Neural progenitor cell (in vitro differentiated cells): ENCODE data around the gene CD63. TPM values are rescaled to one million over a fixed set of nuclear protein-coding genes. Genes with fewer than 3 reads are reported as not detected.

ENCODE experiments used
- DNase-seq: peaks from one replicate; pipeline ENCODE4 v3.0.0-alpha.2; 2016; ENCODE audit warnings: low spot score
- H2AFZ ChIP-seq: fragments of 200-600 bp; sonication (generic); replicated peaks from 2 replicates; pipeline ENCODE4 v1.6.1; 2016; ENCODE audit warnings: antibody characterized with exemption
- H3F3A ChIP-seq: fragments of 200-600 bp; sonication (generic); 2 replicates; pipeline ENCODE4 v1.6.1; 2016; ENCODE audit warnings: antibody characterized with exemption, low read depth
- H3K27ac ChIP-seq: fragments of 200-600 bp; sonication (generic); 2 replicates; pipeline ENCODE4 v1.5.1; 2016; ENCODE audit warnings: mild to moderate bottlenecking
- H3K27me3 ChIP-seq: fragments of 200-600 bp; sonication (generic); 2 replicates; pipeline ENCODE4 v1.6.1; 2016; ENCODE audit warnings: mild to moderate bottlenecking, moderate library complexity
- H3K36me3 ChIP-seq: fragments of 200-600 bp; sonication (generic); 2 replicates; pipeline ENCODE4 v1.5.1; 2016
- H3K4me1 ChIP-seq: fragments of 200-600 bp; sonication (generic); 2 replicates; pipeline ENCODE4 v1.6.1; 2016; ENCODE audit warnings: mixed run types
- H3K4me2 ChIP-seq: fragments of 200-600 bp; sonication (generic); 2 replicates; pipeline ENCODE4 v1.6.1; 2016
- H3K4me3 ChIP-seq: fragments of 200-600 bp; sonication (generic); 2 replicates; pipeline ENCODE4 v1.5.1; 2016
- H3K79me2 ChIP-seq: fragments of 200-600 bp; sonication (generic); 2 replicates; pipeline ENCODE4 v1.6.1; 2016; ENCODE audit warnings: low read depth
- H3K9ac ChIP-seq: fragments of 200-600 bp; sonication (generic); 2 replicates; pipeline ENCODE4 v1.6.1; 2016
- H3K9me3 ChIP-seq: fragments of 200-600 bp; sonication (generic); 2 replicates; pipeline ENCODE4 v1.5.1; 2016; ENCODE audit warnings: low read depth
- H4K20me1 ChIP-seq: fragments of 200-600 bp; sonication (generic); 2 replicates; pipeline ENCODE4 v1.6.1; 2016; ENCODE audit warnings: low read depth
- H3K27ac Mint-ChIP-seq: 3 replicates; pipeline ENCODE4 v1.8.0; 2021; ENCODE audit warnings: mixed read lengths
- H3K27me3 Mint-ChIP-seq: 2 replicates; pipeline ENCODE4 v1.8.0; 2022; ENCODE audit warnings: low read depth, mild to moderate bottlenecking, inconsistent platforms, moderate library complexity, mixed read lengths; ENCODE audit not compliant: insufficient read depth
- H3K36me3 Mint-ChIP-seq: 3 replicates; pipeline ENCODE4 v1.8.0; 2021; ENCODE audit warnings: mixed read lengths
- H3K4me1 Mint-ChIP-seq: 3 replicates; pipeline ENCODE4 v1.8.0; 2021; ENCODE audit warnings: mixed read lengths
- H3K4me3 Mint-ChIP-seq: 3 replicates; pipeline ENCODE4 v1.8.0; 2021; ENCODE audit warnings: mild to moderate bottlenecking, moderate library complexity, mixed read lengths
- H3K9me3 Mint-ChIP-seq: 3 replicates; pipeline ENCODE4 v1.8.0; 2020; ENCODE audit warnings: mixed read lengths
- CTCF ChIP-seq: fragments of 200-600 bp; sonication (generic); IDR thresholded peaks from 2 replicates; pipeline ENCODE4 v1.5.1; 2017; ENCODE audit warnings: antibody characterized with exemption, mild to moderate bottlenecking
- EZH2 ChIP-seq: fragments of 200-600 bp; sonication (generic); IDR thresholded peaks from 2 replicates; pipeline ENCODE4 v1.6.1; 2017; ENCODE audit warnings: antibody characterized with exemption, mild to moderate bottlenecking, moderate library complexity
- EZH2phosphoT487 ChIP-seq: fragments of 200-600 bp; sonication (generic); IDR thresholded peaks from 2 replicates; pipeline ENCODE4 v1.6.1; 2017; ENCODE audit warnings: antibody characterized with exemption
- total RNA-seq: library from RNA; depleted of rRNA; stranded (reverse); fragments of >200 nt; gene quantifications from 2 replicates; pipeline ENCODE4 v1.2.3, GENCODE V29; 2015; ENCODE audit warnings: low replicate concordance

Gene CD63
- 257 and 305 TPM in 2 replicates for total RNA-seq

DNA sequence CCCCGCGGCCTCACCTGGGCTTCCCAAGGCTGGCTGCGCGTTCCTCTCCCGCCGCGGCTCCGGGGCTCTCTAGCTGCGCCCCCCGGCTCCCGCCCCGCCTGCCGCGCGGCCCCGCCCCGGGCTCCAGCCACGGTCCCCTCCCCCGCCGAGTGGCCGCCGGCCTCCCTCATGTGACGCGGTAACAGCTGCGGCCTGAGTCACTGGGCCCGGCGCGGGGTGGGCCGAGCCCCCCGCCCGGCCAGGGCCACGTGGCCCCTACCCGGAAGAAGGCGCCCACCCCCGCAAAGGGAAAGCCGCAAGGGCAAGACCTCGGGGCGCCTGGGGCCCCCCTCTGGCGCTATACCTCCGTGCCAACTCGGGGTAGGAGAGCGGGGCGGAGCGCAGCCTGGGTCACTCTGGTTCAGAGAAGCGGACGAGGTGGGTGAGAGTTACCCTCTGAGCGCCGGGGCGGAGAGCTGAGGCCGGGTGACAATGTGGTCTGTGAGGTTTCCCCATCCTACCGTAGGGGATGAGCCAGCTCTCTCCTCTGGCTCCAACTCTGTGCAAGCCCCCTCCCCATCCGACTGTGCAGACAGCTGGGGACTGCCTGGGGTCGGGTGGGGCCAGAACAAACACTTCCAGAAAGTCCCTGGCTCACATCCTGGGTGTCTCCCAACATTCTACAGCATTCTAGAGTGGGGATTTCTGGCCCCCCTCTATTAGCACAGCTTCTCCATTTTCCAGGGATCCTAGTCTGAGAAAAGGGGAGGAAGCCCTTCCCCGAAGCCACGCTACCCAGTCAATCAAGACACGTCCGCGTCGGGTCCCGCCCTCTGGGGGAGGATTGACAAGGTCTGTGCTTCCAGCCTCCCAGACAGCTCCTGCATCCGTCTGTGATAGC is at the start of gene CD63:
CD63 (minus strand) TSS at position 71 of the 880 bp plus-strand sequence. CDS start 668 bp downstream, outside the sequence.
- Histone ChIP-seq H3K4me2 (peak within 1 kb of the TSS; percentile 90), H3K27me3 (no peaks in the 10 kb centered on the region), H3K79me2 (peaks cover 23% of the 10 kb centered on the region), H3K4me3 (peak within 1 kb of the TSS; percentile 64), H4K20me1 (peaks cover 26% of the 10 kb centered on the region), H3K36me3 (no peaks in the 10 kb centered on the region), H3K9ac (peak within 1 kb of the TSS; percentile 50), H3F3A (peaks cover 43% of the 10 kb centered on the region), H2AFZ (peak within 1 kb of the TSS; percentile 51), H3K4me1 (peaks cover 18% of the 10 kb centered on the region), H3K27ac (peak within 1 kb of the TSS; percentile 84), H3K9me3 (no peaks in the 10 kb centered on the region)
- Mint-ChIP-seq H3K9me3 (no peaks in the 10 kb centered on the region), H3K4me3 (peak within 1 kb of the TSS; percentile 93), H3K27ac (peak within 1 kb of the TSS; percentile 82), H3K36me3 (peaks cover 11% of the 10 kb centered on the region), H3K27me3 (peaks cover 7% of the 10 kb centered on the region), H3K4me1 (peaks cover 38% of the 10 kb centered on the region)
- DNase-seq: peak; percentile 92
- TF ChIP-seq EZH2phosphoT487 (no peak), CTCF (no peak), EZH2 (no peak)

DNA sequence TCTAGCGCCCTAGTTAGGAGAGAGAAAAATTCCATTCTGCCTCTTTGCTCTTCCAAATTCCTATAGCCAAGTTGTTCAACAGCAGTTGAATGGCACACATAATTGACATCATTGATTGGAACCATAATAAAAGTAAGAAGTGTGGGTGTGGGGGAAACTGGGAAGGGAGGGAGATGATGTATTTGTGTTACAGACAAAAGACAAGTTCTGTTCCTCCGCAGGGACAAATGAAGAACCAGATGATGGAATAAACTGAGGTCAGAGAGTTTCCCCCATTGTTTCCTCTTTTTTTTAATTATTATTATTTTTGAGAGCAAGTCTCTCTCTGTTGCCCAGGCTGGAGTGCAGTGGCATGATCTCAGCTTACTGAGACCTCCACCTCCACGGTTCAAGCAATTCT is 49.0 kb upstream of the CD63 start:
- DNase-seq: no peak
- peaks cover 15% of the 10 kb centered on the region for H4K20me1 ChIP-seq
- H3F3A ChIP-seq: peaks cover 5% of the 10 kb centered on the region
- peak overlapping the region; percentile 25 for H3K27ac ChIP-seq
- peaks cover 3% of the 10 kb centered on the region for H3K27me3 Mint-ChIP-seq
- H3K36me3 ChIP-seq: peaks cover 19% of the 10 kb centered on the region
- no peaks in the 10 kb centered on the region for H3K9me3 ChIP-seq
- H2AFZ ChIP-seq: no peak overlapping the region
- peaks cover 30% of the 10 kb centered on the region for H3K36me3 Mint-ChIP-seq
- H3K79me2 ChIP-seq: peaks cover 21% of the 10 kb centered on the region
- TF ChIP-seq EZH2 (no peak), CTCF (no peak), EZH2phosphoT487 (no peak)
- H3K27ac Mint-ChIP-seq: no peak overlapping the region
- no peak overlapping the region for H3K4me3 ChIP-seq
- H3K4me3 Mint-ChIP-seq: no peak overlapping the region
- H3K27me3 ChIP-seq: no peaks in the 10 kb centered on the region
- H3K4me1 Mint-ChIP-seq: no peaks in the 10 kb centered on the region
- no peaks in the 10 kb centered on the region for H3K4me1 ChIP-seq
- H3K9ac ChIP-seq: no peak overlapping the region
- H3K4me2 ChIP-seq: no peak overlapping the region
- H3K9me3 Mint-ChIP-seq: no peaks in the 10 kb centered on the region

DNA sequence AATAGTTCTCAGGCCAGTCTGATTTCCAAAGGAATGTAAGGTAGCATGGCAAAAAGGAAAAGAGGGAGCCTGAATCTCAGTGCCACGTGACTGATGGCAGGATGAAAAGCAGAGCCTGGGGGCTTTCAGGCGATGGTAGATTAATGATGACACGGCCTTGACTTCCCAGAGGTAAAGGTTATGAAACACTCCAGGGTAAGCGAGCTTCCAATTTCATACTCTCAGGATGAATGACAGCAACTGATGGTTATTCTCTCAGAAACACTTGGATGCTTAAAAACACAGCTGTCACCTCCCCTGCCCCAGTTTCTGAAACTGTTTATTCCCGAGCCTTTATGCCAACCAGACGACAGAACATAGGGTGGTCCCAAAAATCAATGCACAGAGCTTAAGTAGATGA is 42.9 kb upstream of the CD63 start:
- Histone ChIP-seq H3K9me3 (no peaks in the 10 kb centered on the region), H3K36me3 (peaks cover 15% of the 10 kb centered on the region), H3F3A (peaks cover 4% of the 10 kb centered on the region), H3K27ac (no peak overlapping the region), H3K79me2 (peaks cover 39% of the 10 kb centered on the region), H3K4me1 (no peaks in the 10 kb centered on the region), H2AFZ (no peak overlapping the region), H3K27me3 (no peaks in the 10 kb centered on the region), H4K20me1 (peaks cover 31% of the 10 kb centered on the region), H3K4me3 (no peak overlapping the region), H3K4me2 (no peak overlapping the region), H3K9ac (no peak overlapping the region)
- Mint-ChIP-seq H3K4me1 (peaks cover 2% of the 10 kb centered on the region), H3K27ac (no peak overlapping the region), H3K9me3 (no peaks in the 10 kb centered on the region), H3K36me3 (peaks cover 28% of the 10 kb centered on the region), H3K4me3 (no peak overlapping the region), H3K27me3 (peaks cover 3% of the 10 kb centered on the region)
- TF ChIP-seq CTCF (no peak), EZH2phosphoT487 (no peak), EZH2 (no peak)
- no peak for DNase-seq
